Effector memory CD4-positive, alpha-beta T cell (primary cell): ENCODE measurements around the gene SNX13.

Source experiments
- DNase-seq, 3 donors: peaks; one replicate each; pipeline ENCODE4 v3.0.0-alpha.2; 2020
- H3K27ac ChIP-seq: 2 replicates; pipeline ENCODE4 v1.7.0; 2013; ENCODE audit warnings: mild to moderate bottlenecking, low read length, moderate library complexity; ENCODE audit not compliant: insufficient read depth, poor library complexity, severe bottlenecking
- H3K27me3 ChIP-seq: replicated peaks from 2 replicates; pipeline ENCODE4 v1.7.0; 2013; ENCODE audit warnings: mild to moderate bottlenecking, low read length; ENCODE audit not compliant: insufficient read depth, control insufficient read depth, poor library complexity, severe bottlenecking
- H3K36me3 ChIP-seq: 2 replicates; pipeline ENCODE4 v1.7.0; 2013; ENCODE audit warnings: mild to moderate bottlenecking, low read length, moderate library complexity; ENCODE audit not compliant: control insufficient read depth, insufficient read depth
- H3K4me1 ChIP-seq: 2 replicates; pipeline ENCODE4 v1.7.0; 2013; ENCODE audit warnings: low read length, mild to moderate bottlenecking; ENCODE audit not compliant: control insufficient read depth, insufficient read depth, poor library complexity, severe bottlenecking
- H3K4me3 ChIP-seq: 2 replicates; pipeline ENCODE4 v1.7.0; 2013; ENCODE audit warnings: low read length, low read depth, mild to moderate bottlenecking; ENCODE audit not compliant: insufficient read depth, poor library complexity, severe bottlenecking
- H3K9me3 ChIP-seq: 2 replicates; pipeline ENCODE4 v1.7.0; 2013; ENCODE audit warnings: mild to moderate bottlenecking, low read length, moderate library complexity; ENCODE audit not compliant: control insufficient read depth

SNX13 gene

GRCh38 chr7:17741426-17741825 is 198.9 kb downstream of the SNX13 start:
- no peaks in the 10 kb centered on the region for H3K4me1 ChIP-seq
- no peaks in the 10 kb centered on the region for H3K9me3 ChIP-seq
- no peak overlapping the region for H3K27ac ChIP-seq
- no peak overlapping the region for H3K4me3 ChIP-seq
- no peaks in the 10 kb centered on the region for H3K36me3 ChIP-seq
- H3K27me3 ChIP-seq, result no peaks in the 10 kb centered on the region
- no peak for DNase-seq
